Raji (cell line): ENCODE measurements around the gene FXYD3.

Experiments
- POLR2A ChIP-seq: IDR thresholded peaks from 2 replicates; pipeline ENCODE4 v1.6.1; 2011; ENCODE audit warnings: low read depth, low read length, control low read depth; ENCODE audit not compliant: insufficient read depth

The FXYD3 gene

GRCh38 chr19:35140207-35140961 is 24.8 kb downstream of the FXYD3 start:
- TF ChIP-seq POLR2A: no peak

GRCh38 chr19:35140962-35141836 is 25.6 kb downstream of the FXYD3 start:
- 0 out of 2 replicates have a peak, but pooled peaks have one; percentile 32 for TF ChIP-seq POLR2A

GRCh38 chr19:35141837-35142605 is 26.4 kb downstream of the FXYD3 start:
- TF ChIP-seq POLR2A: no peak

DNA sequence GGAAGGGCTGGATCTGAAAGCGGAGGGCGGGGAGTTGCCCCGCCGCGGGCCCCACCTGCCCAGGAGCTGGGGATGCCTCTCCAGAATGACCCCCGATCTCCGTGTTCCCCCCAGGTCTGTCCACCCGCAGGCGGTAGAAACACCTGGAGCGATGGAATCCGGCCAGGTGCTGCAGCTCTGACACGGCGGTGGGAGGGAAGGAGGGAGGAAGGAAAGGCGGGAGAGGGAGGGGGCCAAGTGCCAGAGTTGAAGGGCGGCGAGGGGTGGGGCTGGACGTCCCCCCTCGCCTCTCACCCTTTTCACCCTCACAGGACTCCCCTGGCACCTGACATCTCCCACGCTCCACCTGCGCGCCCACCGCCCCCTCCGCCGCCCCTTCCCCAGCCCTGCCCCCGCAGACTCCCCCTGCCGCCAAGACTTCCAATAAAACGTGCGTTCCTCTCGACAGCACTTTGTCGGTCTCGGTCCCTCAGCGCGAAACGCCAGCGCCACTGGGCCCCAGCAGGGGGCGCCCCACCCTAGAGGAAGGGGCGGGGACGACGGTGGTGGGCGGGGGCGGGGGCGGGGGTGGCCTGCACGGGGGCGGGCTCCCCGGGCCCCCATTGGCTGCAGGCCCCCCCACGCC is 27.1 kb downstream of the FXYD3 start:
- no peak for TF ChIP-seq POLR2A

DNA sequence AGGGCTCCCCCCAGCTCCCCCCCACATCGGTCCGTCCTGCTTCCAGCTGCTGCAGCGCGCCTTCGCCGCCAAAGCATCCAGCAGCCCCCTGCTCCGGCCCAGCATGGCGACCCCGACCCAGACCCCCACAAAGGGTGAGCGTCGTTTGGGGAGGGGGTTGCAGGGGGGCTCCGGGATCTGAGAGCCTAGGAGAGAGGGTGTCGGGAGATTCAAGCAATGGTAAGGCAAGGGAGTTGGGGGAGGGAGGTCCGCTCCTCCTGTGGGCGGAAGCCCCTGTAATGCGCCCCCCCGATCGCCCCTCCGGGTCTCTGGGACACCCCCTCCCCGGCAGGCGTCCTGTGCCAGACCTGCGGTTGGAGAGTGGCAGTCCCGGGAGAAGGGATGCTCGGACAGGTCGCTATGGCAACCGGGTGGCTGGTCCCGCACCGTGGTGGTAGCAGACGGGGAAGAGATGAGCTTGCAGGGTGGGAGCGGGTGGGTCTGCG is 27.6 kb downstream of the FXYD3 start, which contains the start of gene FXYD7:
FXYD7 (plus strand) TSS at position 25 of the 485 bp plus-strand sequence; CDS start at position 104, 79 bp downstream.
- TF ChIP-seq POLR2A: no peak

DNA sequence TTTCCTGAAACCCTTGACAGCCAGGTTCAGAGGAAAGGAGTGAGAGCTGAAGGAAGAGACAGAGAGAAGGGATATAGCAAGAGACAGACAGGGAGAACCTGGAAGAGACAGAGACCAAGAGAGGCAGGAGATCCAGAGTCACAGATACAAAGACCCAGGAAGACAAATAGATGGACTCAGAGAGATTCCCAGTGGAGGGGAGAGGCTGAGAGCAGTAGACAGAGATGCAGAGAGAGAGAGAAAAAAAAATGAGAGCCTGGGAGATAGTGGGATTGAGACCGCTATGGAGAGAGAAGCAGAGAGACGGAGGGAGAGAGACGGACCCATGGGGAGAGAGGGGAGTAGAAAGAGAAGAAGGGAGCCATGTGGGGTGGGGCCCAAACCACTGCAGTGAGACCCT is 28.2 kb downstream of the FXYD3 start:
- no peak for TF ChIP-seq POLR2A

DNA sequence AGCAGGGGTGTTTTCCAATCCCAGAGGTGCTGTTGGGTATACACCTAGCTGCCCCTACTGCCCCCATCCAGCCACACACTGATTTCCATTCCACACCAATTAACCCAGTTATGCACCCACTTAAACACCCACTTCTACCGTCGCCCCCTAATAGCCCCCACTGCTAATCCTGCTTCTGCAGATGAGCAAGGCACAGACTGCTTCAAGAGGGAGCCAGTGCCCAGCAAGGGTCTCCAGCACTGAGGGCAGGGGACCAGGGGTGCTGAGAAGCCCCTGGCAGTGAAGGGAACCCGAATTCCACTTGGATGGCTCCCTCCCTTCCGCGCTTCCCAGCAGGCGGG is 28.6 kb downstream of the FXYD3 start:
- TF ChIP-seq POLR2A: no peak

- no peak for TF ChIP-seq POLR2A
Observed at GRCh38 chr19:35144600-35145436, 29.2 kb downstream of the FXYD3 start.

GRCh38 chr19:35146746-35147459 is 31.3 kb downstream of the FXYD3 start:
- no peak for TF ChIP-seq POLR2A

DNA sequence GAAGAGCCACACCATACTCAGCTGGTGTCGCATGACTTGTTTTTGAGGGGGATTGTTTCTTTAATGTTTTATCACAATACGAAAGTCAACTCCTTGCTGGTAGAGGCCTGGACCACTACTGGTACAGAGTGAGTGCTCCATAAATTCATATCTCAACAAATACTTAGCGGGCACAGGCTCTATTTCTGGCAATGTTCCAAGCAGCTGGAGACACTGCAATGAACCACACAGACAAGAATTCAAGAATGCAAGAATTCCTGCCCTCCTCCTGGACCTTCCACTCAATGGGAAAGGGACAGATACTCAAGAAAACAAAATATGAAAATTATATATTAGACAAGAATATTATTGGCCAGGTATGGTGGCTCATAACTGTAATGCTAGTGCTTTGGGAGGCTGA is 33.8 kb downstream of the FXYD3 start:
- no peak for TF ChIP-seq POLR2A

GRCh38 chr19:35150445-35150844 is 34.8 kb downstream of the FXYD3 start:
- TF ChIP-seq POLR2A: no peak

GRCh38 chr19:35151273-35152065 is 35.8 kb downstream of the FXYD3 start:
- TF ChIP-seq POLR2A: no peak
